HG02678 (cell line): ENCODE measurements around the gene LOXL3.

Experiments
- ATAC-seq: cut with Tn5 transposase; IDR thresholded peaks from one replicate; pipeline ENCODE4 v1.9.1; 2021; ENCODE audit warnings: mild to moderate bottlenecking, moderate library complexity; ENCODE audit not compliant: unreplicated experiment

The LOXL3 gene

GRCh38 chr2:74553892-74554819 is at the start of gene LOXL3, which contains the start of gene DOK1:
TSS of gene LOXL3 (minus strand) at chr2:74553942. CDS start at chr2:74552634, 1,308 bp downstream.
TSS of gene DOK1 (plus strand) at chr2:74554720. CDS start at chr2:74554755, 35 bp downstream.
- ATAC-seq: peak; percentile 66

- ATAC-seq: no peak
Observed at GRCh38 chr2:74602586-74603281, 49.0 kb upstream of the LOXL3 start.

- no peak for ATAC-seq
Observed at GRCh38 chr2:74599676-74600075, 45.9 kb upstream of the LOXL3 start.

- ATAC-seq: no peak
Observed at GRCh38 chr2:74597410-74597809, 43.7 kb upstream of the LOXL3 start.

- ATAC-seq: no peak
Observed at GRCh38 chr2:74596584-74596983, 42.8 kb upstream of the LOXL3 start.

GRCh38 chr2:74593826-74594772 is 40.4 kb upstream of the LOXL3 start:
- no peak for ATAC-seq

GRCh38 chr2:74588664-74589063 is 34.9 kb upstream of the LOXL3 start:
- ATAC-seq: no peak

- ATAC-seq: peak; percentile 69
Observed at GRCh38 chr2:74587664-74588277, 34.0 kb upstream of the LOXL3 start.

GRCh38 chr2:74585406-74586185 is 31.9 kb upstream of the LOXL3 start:
- peak; percentile 47 for ATAC-seq

- ATAC-seq: peak; percentile 49
Observed at GRCh38 chr2:74584088-74584645, 30.4 kb upstream of the LOXL3 start.

- no peak for ATAC-seq
Observed at GRCh38 chr2:74583504-74583903, 29.8 kb upstream of the LOXL3 start.

- ATAC-seq: no peak
Observed at GRCh38 chr2:74582184-74582583, 28.4 kb upstream of the LOXL3 start.

- ATAC-seq: no peak
Observed at GRCh38 chr2:74581463-74581862, 27.7 kb upstream of the LOXL3 start.

GRCh38 chr2:74578408-74578807 is 24.7 kb upstream of the LOXL3 start:
- peak; percentile 50 for ATAC-seq

- ATAC-seq: no peak
Observed at GRCh38 chr2:74577448-74577847, 23.7 kb upstream of the LOXL3 start.

GRCh38 chr2:74576863-74577229 is 23.1 kb upstream of the LOXL3 start:
- no peak for ATAC-seq

GRCh38 chr2:74576211-74576862 is 22.6 kb upstream of the LOXL3 start:
- no peak for ATAC-seq

GRCh38 chr2:74575320-74575719 is 21.6 kb upstream of the LOXL3 start:
- no peak for ATAC-seq
